Rectal smooth muscle tissue (tissue), 1 donor: ENCODE data around the gene DNAH5.

Experiments used
- H3K27ac ChIP-seq: one replicate; pipeline ENCODE4 v1.7.0; 2013; ENCODE audit warnings: low read depth, low read length, inconsistent platforms
- H3K27me3 ChIP-seq: one replicate; pipeline ENCODE4 v1.7.0; 2013; ENCODE audit warnings: low read length; ENCODE audit not compliant: control insufficient read depth, insufficient read depth
- H3K36me3 ChIP-seq: one replicate; pipeline ENCODE4 v1.7.0; 2013; ENCODE audit warnings: low read length; ENCODE audit not compliant: control insufficient read depth, insufficient read depth
- H3K4me1 ChIP-seq: one replicate; pipeline ENCODE4 v1.7.0; 2013; ENCODE audit warnings: low read length; ENCODE audit not compliant: control insufficient read depth, insufficient read depth
- H3K4me3 ChIP-seq: one replicate; pipeline ENCODE4 v1.7.0; 2013; ENCODE audit warnings: low read length
- H3K9ac ChIP-seq: one replicate; pipeline ENCODE4 v1.7.0; 2013; ENCODE audit warnings: low read length

The DNAH5 gene

DNA sequence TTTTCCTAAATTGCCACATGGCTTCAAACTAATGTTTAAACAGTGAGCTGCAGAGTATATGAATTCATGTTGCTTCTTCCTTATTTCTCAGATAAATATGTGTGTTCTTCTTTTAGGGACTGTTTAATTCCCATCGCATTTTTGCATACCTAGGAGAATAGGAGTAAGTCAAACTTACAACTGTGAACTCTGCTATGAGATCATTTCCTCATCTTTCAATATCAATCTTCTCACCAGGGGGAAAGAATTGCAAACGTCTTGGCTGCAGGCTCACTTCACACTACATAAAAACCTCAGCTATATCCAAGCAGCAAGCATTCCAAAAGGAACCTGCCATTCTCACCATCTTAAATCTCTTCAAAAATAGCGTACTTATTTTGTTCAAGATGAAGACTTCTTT, 271.0 kb downstream of the DNAH5 start:
- no peak overlapping the region for H3K9ac ChIP-seq
- H3K36me3 ChIP-seq: no peaks in the 10 kb centered on the region
- no peaks in the 10 kb centered on the region for H3K4me1 ChIP-seq
- H3K27ac ChIP-seq: no peak overlapping the region
- no peaks in the 10 kb centered on the region for H3K27me3 ChIP-seq
- no peak overlapping the region for H3K4me3 ChIP-seq

DNA sequence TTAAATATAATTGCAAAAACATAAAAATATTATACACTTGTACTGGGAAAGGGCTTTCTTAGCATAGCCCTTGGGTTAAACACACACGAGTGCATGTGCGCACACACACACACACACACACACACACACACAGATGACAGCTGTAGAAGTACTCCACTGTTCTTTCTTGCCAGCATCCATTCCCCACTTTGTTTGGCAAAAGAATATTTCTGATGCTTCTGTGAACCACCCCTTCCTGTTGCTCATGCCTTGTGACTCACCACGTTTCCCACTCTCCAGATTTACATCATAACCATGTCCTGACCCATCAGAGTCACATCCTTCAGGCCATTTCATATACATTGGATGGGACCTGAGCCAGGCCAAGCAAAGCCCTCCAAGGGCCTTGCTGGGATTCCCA, 280.1 kb downstream of the DNAH5 start:
- Histone ChIP-seq H3K27ac (no peak overlapping the region), H3K9ac (no peak overlapping the region), H3K4me1 (no peaks in the 10 kb centered on the region)

GRCh38 chr5:13662626-13663025, 281.9 kb downstream of the DNAH5 start:
- no peaks in the 10 kb centered on the region for H3K27me3 ChIP-seq
- no peaks in the 10 kb centered on the region for H3K36me3 ChIP-seq
- no peaks in the 10 kb centered on the region for H3K4me1 ChIP-seq
- H3K4me3 ChIP-seq: no peak overlapping the region
- H3K9ac ChIP-seq: no peak overlapping the region
- H3K27ac ChIP-seq: no peak overlapping the region

More for the DNA sequence above, 280.1 kb downstream of the DNAH5 start:
- Histone ChIP-seq H3K27me3 (no peaks in the 10 kb centered on the region), H3K4me3 (no peak overlapping the region), H3K36me3 (no peaks in the 10 kb centered on the region)

- Histone ChIP-seq H3K9ac (no peak overlapping the region), H3K36me3 (no peaks in the 10 kb centered on the region), H3K27me3 (no peaks in the 10 kb centered on the region), H3K4me1 (no peaks in the 10 kb centered on the region), H3K27ac (no peak overlapping the region), H3K4me3 (no peak overlapping the region)
Observed at GRCh38 chr5:13661272-13661671, 283.2 kb downstream of the DNAH5 start.

DNA sequence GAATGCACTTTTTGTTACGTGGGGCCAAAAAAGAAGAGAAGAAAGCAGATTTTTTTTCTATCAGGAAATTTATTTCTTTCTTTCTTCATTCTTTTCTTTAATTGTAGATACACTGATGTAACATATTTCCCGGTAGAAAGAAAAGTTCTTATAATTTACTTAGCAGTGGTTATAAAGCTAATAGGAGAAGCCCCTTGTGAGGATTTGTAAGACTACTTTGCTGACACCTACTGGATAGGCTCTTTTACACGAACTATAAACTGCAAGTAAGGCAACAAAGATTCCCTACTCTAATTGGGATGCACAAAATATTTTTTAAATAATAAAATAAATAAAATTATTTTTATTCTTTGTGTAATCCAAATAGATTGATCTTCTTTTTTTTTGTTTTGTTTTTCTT, 284.4 kb downstream of the DNAH5 start:
- no peaks in the 10 kb centered on the region for H3K4me1 ChIP-seq
- no peaks in the 10 kb centered on the region for H3K27me3 ChIP-seq
- no peaks in the 10 kb centered on the region for H3K36me3 ChIP-seq
- H3K9ac ChIP-seq: no peak overlapping the region
- no peak overlapping the region for H3K4me3 ChIP-seq
- H3K27ac ChIP-seq: no peak overlapping the region

- Histone ChIP-seq H3K9ac (no peak overlapping the region), H3K4me1 (no peaks in the 10 kb centered on the region), H3K27ac (no peak overlapping the region), H3K4me3 (no peak overlapping the region), H3K27me3 (no peaks in the 10 kb centered on the region), H3K36me3 (no peaks in the 10 kb centered on the region)
Observed at GRCh38 chr5:13659391-13659790, 285.1 kb downstream of the DNAH5 start.

GRCh38 chr5:13658761-13659160, 285.7 kb downstream of the DNAH5 start:
- no peak overlapping the region for H3K4me3 ChIP-seq
- no peaks in the 10 kb centered on the region for H3K27me3 ChIP-seq
- H3K4me1 ChIP-seq: no peaks in the 10 kb centered on the region
- H3K27ac ChIP-seq: no peak overlapping the region
- no peaks in the 10 kb centered on the region for H3K36me3 ChIP-seq
- H3K9ac ChIP-seq: no peak overlapping the region

- no peaks in the 10 kb centered on the region for H3K27me3 ChIP-seq
- no peaks in the 10 kb centered on the region for H3K36me3 ChIP-seq
- no peak overlapping the region for H3K4me3 ChIP-seq
- no peak overlapping the region for H3K27ac ChIP-seq
- H3K9ac ChIP-seq: no peak overlapping the region
- no peaks in the 10 kb centered on the region for H3K4me1 ChIP-seq
Observed at GRCh38 chr5:13658152-13658551, 286.3 kb downstream of the DNAH5 start.

DNA sequence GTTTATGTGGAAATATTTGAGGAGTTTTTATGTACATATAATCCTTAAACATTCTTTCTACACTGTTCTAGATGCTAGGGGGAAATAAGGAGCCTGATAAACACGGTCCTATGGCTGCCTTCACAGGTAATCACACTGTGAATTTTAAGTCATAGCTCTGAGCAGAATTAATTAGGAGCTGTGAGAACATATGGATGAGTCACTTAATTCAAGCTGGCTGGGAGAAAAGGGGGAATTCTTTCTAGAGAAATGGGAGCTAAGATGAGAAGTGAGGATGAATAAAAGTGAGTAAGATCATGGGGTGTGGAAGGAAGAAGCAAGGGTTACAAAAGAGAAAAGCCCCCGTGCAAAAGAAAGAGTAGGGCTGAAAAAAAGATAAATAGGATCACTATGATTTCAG, 290.8 kb downstream of the DNAH5 start:
- Histone ChIP-seq H3K9ac (no peak overlapping the region), H3K4me1 (no peaks in the 10 kb centered on the region), H3K4me3 (no peak overlapping the region), H3K27me3 (no peaks in the 10 kb centered on the region), H3K36me3 (no peaks in the 10 kb centered on the region), H3K27ac (no peak overlapping the region)

GRCh38 chr5:13649656-13650055, 294.8 kb downstream of the DNAH5 start:
- Histone ChIP-seq H3K4me3 (no peak overlapping the region), H3K27ac (no peak overlapping the region), H3K4me1 (no peaks in the 10 kb centered on the region), H3K27me3 (no peaks in the 10 kb centered on the region), H3K9ac (no peak overlapping the region), H3K36me3 (no peaks in the 10 kb centered on the region)

DNA sequence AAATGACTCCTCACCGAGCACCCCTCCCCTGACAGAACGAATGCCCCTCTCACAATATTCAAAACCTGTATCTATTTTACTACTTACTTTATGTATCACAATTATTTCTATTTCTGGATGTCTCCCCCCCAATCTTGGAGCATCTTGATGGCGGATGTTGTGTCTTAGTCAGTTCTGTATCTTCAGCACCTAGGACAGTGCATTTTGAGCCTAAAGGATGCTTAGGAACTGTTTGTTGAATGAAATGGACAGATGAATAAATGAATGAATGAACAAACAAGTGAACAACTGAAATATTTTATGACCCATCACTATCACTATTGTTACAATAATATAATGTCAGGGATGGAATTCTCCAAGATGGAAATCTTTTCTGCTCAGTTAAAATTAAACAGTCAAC, 295.7 kb downstream of the DNAH5 start:
- Histone ChIP-seq H3K36me3 (no peaks in the 10 kb centered on the region), H3K9ac (no peak overlapping the region), H3K27ac (no peak overlapping the region), H3K27me3 (no peaks in the 10 kb centered on the region), H3K4me1 (no peaks in the 10 kb centered on the region), H3K4me3 (no peak overlapping the region)

DNA sequence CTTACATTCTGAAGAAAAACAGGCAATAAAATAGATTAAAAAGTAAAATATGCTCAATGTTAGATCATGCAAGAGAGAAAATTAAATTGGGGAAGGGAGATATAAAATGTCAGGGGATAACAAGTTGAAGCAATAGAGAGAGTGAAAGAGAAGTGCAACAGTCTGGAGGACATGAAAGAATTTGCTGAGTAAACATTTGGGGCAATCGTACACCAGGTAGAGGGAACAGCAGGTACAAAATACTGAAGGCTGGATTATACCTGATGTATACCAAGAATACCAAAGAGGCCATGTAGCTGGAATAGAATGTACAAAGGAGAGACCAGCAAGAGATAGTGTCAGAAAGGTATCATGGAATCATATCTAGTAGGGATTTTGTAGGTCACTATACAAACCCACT, 300.8 kb downstream of the DNAH5 start:
- no peak overlapping the region for H3K4me3 ChIP-seq
- no peaks in the 10 kb centered on the region for H3K27me3 ChIP-seq
- no peaks in the 10 kb centered on the region for H3K36me3 ChIP-seq
- H3K9ac ChIP-seq: no peak overlapping the region
- H3K27ac ChIP-seq: no peak overlapping the region
- no peaks in the 10 kb centered on the region for H3K4me1 ChIP-seq

DNA sequence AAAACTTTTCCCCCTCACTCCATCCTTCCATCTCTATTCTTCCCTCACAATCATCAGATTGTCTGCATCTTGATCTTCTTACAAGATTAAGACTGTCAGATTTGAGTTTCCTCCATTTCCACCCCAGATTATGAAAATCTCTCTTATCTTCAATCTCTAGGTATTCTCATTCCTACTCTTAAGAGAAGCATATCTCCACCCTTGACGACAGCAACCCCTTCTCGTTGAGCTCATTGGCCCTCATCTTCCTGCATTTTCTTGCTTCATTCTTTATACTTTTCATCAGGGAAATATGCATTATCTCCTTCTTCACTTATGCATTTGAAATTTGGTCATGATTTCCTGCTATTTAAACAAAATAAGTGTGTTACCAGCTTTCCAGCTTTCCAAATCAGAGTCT, 301.3 kb downstream of the DNAH5 start:
- Histone ChIP-seq H3K9ac (no peak overlapping the region), H3K27ac (no peak overlapping the region), H3K27me3 (no peaks in the 10 kb centered on the region), H3K36me3 (no peaks in the 10 kb centered on the region), H3K4me1 (no peaks in the 10 kb centered on the region), H3K4me3 (no peak overlapping the region)
